Left cardiac atrium (tissue), 4 donors: ENCODE measurements around the gene PITRM1. TPM values are rescaled to one million over a fixed set of nuclear protein-coding genes. Genes with fewer than 3 reads are reported as not detected.
A peak's percentile ranks its signal among the peaks of the same experiment; 100 is the strongest.

Source experiments
- ATAC-seq, 2 donors: fragments of 200-7000 bp; cut with Tn5 transposase; one replicate each; pipeline ENCODE4 v1.9.1; 2020; ENCODE audit warnings: mild to moderate bottlenecking in 2 of 2, moderate library complexity in 2 of 2
- DNase-seq: peaks from one replicate; pipeline ENCODE4 v3.0.0-alpha.2; 2020
- intact Hi-C, 2 donors: fragments of 100-400 bp; cut with DNase I; formaldehyde crosslinking; loops; one replicate each; pipeline versions ENCODE4 v1.14.1 to v1.15.1; 2022 to 2023
- total RNA-seq, 2 donors: library from RNA; stranded (reverse); fragmentation: NEBNext Ultra II Directional; extraction: Animal tissue kit (Norgen Biotek cat#: 25700); gene quantifications; one replicate each; pipeline ENCODE4 v1.2.1, GENCODE V29; 2021
- donor health status: DM: no; HTN: yes; CAD: no.
- donor health status: DM: no; HTN: yes; CAD: no; lungs with severe emphysema.
- donor health status: DM: yes; HTN: yes; CAD: no.
- donor health status: Dilated cardiomyopathy.

The PITRM1 gene
- total RNA-seq, 2 donors from 2014 or later = 59.1 to 71.6 TPM

DNA sequence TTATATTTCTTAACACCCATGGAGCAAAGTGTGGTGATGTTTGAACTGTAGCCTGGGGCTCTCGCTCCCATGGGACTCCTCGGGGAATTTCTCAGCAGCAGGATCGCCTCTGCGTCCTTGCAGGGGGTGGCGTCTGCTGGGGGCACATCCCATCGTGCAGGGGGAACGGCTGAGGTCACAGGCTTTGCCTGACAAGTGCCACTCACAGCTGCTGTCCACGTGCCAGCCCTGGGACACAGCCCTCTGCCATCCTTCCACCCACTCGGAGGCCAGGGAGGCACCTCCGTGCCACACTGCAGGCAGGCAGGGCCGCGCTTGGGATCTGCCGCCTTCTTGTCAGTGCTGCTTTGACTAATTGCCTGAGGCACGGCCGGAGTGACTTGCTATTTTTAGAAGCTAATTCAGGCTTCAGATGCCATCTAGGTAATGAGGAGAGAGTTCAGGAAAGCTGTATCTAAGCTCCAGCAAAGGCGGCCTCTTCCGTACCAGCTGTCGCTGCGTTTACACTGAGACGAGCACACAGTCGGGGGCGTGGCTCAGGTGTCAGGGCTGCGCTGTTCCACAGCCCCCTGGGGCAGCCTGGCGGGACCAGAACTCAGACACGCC is 45.7 kb downstream of the PITRM1 start:
- ATAC-seq = peak; percentile 72 to 75
- no peak for DNase-seq
- intact Hi-C loops = no loop called here

DNA sequence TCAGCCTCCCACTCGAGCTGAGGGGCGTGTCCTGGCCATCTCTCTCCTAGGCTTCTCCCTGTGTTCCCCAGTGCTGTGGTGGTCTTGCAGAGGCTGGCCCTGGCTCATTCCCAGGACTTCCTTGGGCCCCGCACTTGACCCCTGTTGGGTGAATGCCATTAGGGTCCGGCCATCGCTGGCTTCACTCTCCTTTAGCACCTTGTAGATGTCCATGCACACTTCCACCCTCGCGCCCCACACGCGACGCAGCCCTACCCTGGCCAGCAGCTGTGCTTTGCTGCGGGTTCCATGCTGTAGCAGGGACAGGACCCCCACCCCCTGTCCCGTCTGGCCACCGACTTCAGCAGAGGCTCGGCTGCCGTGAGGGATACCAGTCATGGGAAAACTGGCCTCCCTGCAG is 46.3 kb downstream of the PITRM1 start:
- no peak for ATAC-seq
- intact Hi-C loops = no loop called here
- DNase-seq = no peak

DNA sequence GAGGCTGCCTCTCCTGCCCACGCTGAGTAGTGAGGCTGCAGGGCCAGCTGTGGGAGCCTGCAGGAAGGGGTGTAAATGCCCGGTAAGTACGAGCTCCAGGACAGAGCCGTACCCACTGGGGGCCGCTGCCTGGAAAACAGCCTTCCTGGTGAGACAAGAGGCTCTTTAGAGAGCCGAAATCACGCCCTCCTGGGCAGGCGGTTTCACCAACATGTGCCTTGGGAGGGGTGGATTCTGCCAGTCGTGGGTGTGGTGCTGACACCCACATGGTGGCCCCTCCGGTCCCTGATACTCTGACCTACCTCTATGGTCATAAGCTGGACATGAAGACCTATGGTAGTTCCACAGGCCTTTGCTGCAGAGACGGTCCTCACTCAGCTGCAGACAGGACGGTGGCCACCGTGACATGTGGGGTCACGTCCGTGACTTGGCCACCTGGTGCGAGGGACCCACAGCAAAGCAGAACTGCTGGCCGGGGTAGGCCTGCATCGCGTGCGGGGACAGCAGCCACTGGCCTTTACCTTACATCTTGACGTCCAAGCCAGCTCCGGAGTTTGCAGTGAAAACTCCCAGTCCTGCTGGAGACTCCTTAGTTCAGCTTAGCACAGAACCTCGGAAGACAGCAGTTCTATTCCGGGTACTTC is 46.9 kb downstream of the PITRM1 start:
- ATAC-seq (no peak), DNase-seq (no peak)
- intact Hi-C loops = no loop called here

DNA sequence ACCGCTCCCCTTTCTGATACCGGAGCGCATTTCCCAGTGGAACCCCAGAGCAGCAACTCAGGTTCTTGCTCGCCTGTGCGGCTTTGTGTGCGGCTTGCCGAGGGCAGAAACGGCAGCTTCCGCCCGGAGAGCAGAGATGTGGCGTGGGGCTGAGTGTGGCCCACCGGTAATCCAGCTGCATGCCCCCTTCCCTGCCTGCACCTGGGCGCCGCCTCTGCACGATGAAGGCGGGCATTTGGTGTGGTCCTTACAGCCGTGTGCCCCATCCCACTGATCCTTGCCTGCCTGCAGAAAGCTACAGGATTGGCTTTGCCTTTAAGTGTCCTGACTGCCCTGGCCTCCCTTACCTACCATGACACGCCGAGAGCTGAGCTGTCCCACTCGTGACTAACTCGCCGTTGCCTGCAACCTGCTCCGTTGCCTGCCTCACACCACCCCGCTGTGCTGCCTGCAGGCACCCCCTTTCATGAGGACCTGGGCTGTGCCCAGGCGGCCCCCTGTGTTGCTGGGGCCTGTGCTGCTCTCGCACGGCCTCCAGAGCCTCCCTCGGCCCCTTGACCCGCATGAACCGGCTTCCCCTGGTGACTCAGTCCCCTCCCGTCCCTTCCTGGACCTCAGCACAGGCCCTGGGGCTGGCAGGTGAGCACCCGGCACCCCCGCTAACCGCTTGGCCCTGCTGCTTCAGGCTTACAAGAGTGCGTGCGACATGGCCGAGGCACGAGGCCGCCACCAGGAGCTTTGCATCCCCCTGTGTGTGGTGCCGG is 48.0 kb downstream of the PITRM1 start:
- DNase-seq (no peak), ATAC-seq (no peak)
- intact Hi-C loops = no loop called here

DNA sequence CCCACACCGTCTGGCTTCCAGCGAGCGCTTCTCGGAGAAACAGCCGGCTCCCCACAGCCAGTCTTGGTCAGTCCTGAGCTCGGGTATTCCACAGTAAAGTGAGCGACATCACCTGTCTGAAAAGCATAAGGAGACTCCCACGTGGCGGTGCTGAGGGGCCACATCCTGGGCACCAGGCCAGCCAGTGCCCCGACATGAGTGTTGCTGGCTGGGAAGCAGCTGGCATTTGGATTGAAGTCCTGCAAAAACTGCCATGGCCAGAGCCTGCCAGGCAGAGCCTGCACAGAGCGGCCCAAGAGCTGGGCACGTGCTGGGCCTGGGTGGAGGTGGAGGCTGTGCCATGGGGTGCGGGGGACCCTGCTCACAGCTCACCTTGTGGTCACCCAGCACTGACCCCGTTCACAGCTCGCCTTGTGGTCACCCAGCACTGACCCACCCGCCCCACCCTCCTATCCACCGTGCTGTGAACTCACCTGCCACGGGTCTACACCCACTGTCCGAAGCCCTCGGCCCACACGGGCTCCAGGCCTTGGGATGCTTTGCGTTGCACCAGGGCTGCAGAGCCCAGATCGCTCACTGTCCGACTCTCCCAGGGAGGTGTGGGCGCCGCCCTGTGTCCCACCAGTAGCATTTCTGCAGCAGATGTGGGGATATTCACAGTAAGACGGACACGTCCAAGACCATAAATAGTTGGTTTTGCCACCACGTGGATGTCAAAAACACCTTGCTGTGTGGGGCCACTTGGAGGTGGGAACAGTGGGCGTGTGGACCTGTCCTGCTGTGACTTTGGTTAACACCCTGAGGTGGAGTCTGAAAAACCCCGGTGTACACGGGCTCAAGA is 48.8 kb downstream of the PITRM1 start:
- intact Hi-C loops = no loop called here
- ATAC-seq (peak in 1 of 2 donors; percentile 11), DNase-seq (no peak)

DNA sequence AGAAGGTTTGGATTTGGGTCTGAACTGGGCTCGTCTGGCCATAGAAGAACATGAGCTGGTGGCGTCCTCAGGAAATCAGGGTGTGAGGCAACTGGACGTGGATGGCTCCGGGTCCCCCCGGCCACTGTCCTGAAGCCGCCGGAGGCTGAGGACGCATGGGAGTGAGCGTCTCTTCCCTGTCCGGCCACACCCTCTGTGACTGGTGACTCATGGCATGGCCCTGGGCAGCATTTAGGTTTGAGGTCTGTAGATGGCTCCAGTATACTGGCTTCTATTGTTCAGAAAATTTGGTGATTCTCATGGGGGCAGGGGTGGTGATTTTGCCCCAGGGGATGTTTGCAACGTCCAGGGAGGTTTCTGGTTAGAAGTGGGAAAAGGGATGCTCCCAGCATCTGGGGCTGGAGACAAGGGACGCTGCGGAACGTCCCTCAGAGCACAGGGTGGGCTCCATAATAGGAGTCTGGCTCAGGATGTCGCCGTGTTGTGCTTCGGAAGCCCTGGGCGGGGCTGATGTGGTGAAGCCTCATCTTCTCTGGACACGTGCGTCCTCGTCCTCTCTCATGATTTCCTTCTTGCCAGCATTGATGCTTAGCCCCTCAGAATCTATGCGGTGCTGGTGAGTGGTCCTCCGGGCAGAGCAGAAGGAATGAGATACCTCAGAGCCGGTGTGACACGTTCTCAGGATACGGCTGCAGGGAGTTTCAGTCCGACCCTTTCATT is 49.9 kb downstream of the PITRM1 start:
- peak in 1 of 2 donors; percentile 15 for ATAC-seq
- no peak for DNase-seq
- intact Hi-C loops = no loop called here

DNA sequence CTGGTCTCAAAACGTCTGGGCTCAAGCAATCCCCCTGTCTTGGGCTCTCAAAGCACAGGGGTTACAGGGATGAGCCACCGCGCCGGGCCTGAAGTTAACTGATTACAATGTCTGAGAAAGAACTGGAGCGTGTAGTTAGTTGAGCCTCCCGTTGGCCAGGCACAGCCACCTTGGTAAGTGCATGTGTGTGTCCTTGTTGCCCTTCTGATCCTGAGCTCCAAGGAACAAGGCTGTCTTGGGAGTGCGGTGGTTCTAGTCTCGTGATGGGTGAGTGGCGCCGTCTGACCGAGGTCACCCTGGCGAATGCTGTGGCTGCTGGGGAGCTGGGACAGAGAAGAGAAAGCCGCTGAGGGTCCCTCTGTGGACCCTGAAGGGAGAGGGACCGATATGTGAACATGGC is 50.5 kb downstream of the PITRM1 start:
- intact Hi-C loops = no loop called here
- DNase-seq = no peak
- ATAC-seq = no peak

DNA sequence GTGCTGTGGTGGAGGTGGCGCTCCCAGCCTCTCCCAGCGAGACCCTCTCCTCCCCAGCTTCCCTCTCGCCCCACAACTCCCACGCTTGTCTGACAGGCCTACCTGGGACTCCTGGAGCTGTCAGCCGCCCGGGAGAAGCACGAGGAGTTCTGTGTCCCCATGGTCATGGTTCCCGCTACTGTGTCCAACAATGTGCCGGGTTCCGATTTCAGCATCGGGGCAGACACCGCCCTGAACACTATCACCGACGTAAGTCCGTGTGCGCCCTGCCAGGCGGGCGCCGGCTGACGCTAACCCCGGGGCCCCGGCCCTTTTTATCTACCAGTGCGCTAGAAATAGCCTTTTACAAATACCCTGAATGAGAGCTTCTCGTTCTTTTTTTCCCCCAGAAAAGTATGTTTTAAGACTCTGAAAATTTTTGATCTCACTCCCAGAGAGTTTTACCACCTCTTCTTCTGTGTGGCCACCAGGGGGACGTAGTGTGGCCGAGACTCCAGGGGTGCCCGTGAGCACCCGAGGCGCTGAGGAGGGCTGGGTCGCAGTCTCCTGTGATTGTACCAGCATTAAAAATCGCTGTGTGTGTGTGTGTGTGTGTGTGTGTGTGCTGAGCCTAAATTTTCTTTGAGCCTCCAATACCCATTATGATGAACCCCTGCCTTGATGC is 52.7 kb downstream of the PITRM1 start:
- intact Hi-C loops = no loop called here
- no peak for DNase-seq

DNA sequence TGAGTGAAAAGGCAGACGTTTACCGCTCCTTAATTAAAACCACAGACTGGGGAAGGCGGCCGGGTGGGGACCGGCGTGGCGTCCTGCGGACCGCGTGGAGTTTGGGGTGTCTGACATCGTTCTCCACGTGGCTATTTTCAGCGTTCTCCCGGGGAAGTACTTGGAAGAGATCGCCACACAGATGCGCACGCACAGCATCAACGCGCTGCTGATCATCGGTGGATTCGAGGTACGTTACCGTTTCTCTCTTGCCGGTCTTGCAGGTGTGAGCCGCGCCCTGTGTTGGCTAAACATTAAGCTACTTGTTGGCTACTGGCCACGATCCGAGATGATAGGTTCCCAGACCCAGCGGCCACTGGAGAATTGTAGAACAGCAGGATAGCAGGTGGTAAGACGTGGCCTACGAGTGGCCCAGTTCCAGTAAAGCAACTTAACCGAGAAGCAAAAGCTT is 53.9 kb downstream of the PITRM1 start:
- intact Hi-C loops = no loop called here
- DNase-seq = no peak
- no peak for ATAC-seq

More for the DNA sequence above, 52.7 kb downstream of the PITRM1 start:
- ATAC-seq = peak; percentile 14 to 51

DNA sequence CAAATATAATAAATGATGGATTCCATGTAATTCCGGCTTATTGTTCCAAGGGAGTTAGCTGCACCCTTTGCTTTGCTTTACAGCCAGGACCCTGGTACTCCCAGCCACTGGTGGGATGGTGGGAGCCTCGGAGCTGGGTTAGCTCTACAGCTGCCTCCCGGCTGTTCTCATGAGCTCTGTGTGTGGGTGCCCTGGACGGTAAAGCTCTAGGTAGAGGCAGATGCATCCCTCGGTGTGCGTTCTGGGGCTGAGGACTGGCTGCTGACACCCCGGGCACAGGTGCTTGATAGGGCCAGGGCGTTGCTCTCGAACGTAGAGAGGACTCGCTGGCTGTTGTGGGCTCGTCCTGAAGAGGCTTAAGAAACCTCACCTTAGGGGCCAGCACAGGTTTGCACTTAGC is 55.1 kb downstream of the PITRM1 start:
- no peak for DNase-seq

DNA sequence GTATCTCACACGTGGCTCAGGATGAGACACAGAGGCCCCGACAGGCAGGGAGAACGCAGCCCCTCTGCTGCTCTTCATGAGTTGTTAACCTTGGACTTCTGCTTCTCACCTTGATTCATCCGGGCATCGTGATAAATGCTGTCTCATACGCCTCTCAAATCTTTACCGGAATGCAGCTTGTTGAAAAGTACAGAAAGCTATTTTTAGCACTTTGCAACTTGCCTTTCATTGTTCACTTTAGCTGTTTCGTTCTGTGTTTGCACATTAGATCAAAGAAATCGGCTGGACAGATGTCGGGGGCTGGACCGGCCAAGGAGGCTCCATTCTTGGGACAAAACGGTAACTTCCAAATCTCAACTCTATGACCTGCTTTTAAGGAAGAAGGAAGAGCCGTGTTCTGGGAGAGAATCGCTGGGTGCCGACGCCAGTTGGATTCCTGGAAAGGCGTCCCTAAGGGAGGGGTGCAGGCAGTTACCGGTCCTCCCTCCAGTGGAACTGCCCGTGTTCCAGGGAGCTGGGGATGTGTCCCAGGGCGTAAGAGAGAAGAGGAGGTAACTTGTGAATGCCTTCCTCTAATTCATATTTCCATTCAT is 56.0 kb downstream of the PITRM1 start:
- DNase-seq (no peak), ATAC-seq (no peak)
- intact Hi-C loops = no loop called here

More for the DNA sequence above, 55.1 kb downstream of the PITRM1 start:
- intact Hi-C loops = no loop called here
- no peak for ATAC-seq

DNA sequence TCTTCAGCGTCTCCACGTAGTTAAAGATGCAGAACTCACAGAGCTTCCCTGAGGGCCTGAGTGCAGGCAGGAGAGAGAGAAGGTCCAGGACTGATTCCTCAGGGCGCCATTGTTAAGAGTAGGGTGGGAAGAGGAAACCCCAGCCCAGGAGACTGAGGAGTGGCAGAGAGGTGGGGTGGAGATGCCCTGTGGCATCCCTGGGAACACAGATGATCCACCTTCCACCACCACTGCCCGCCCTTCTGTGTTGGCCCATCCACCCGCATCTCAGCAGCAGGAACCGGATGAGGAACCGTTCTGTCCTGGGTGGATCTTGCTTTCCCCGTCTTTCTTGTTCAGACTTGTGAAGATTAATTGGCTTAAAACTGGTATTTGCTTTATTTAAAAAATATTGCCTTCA is 56.9 kb downstream of the PITRM1 start:
- intact Hi-C loops = no loop called here
- ATAC-seq = no peak

DNA sequence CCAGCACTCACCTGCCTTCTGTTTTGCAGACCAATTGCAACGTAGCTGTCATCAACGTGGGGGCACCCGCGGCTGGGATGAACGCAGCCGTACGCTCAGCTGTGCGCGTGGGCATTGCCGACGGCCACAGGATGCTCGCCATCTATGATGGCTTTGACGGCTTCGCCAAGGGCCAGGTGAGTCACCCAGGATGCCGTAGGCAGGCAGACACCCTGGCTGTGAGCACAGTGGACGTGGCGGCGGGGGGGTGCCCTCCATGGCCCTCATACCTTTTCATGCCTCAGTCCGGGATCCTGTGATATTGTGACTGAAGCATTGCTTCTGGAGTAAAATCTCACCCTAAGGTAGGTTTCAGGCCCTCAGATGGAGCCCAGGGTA is 59.2 kb downstream of the PITRM1 start:
- ATAC-seq (no peak), DNase-seq (no peak)
- intact Hi-C loops = no loop called here

More for the DNA sequence above, 56.9 kb downstream of the PITRM1 start:
- DNase-seq = no peak

DNA sequence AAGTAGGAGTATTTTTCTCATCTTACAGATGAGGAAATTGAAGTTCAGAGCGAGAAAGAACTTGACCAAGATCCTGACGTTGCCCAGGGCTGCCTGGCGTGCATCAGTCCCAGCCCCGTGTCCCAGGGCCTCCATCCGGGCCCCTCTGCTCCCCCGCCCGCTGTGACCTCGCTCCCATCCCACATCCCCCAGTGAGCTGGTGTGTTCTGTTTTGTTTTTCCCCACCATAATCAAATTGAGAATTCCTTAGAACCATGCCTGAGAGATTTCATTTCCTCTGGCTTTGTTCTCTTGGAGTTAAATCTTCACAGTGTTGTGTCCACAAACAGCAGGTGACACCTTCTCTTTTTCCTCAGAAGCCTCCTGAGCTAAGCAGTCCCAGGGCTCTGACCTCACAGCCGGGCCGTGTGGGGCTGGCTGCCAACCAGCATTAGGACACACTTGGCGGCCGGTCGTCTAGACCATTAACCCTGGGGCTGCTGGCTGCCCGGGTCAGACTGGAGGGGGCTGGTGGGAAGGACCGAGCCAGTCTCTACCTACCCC is 60.9 kb downstream of the PITRM1 start:
- DNase-seq (no peak), ATAC-seq (peak; percentile 46 to 62)
- intact Hi-C loops = no loop called here

DNA sequence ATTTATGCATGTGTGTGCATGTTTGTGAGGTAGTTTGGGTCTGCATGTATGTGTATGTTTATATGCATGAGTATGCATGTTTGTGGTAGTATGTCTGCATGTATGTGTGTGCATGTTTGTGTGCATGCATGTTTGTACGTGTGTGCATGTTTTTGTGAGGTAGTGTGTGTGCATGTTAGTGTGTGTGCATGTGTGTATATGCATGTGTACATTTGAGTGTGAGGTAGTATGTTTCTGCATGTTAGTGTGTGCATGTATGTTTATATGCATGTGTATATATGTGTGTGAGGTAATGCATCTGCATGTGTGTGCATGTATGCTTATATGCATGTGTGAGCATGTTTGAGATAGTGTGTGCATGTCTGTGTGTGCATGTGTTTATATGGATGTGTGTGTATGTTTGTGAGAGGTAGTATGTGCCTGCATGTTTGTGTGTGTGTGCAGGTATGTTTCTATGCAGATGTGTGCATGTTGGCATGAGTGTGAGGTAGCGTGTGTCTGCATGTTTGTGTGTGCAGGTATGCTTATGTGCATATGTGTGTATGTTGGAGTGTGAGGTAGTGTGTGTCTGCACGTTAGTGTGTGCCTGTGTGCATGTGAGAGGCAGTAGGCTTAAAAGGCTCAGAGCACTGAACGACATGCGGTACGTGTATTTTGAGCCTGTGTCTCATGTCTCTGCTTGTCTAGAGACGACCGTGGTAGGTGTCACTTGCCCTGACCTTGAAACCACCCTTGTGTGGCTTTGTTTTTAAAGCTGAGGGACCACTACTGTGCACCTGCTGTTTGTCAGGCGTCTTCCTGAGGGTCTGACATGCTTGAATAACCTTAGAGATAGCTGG is 61.6 kb downstream of the PITRM1 start:
- ATAC-seq = no peak
- intact Hi-C loops = no loop called here
- DNase-seq = no peak

DNA sequence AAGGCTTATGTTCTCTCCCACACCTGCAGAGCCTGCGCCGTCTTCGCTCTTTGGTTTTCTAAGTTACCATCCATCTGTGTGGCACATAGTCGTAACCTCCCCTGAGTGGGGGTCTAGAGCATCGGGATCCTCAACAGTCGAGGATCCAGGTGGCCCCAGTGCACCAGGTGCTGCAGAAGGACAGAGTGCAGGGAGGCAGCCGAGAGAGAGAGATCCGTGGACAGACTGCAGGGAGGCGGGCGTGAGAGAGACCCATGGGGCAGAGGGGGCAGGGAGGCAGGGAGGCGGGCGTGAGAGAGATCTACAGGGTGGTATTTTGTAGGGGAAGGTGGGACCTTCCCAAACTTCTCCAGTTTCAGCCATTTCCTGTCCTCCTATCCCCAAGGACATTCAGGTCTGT is 62.9 kb downstream of the PITRM1 start:
- intact Hi-C loops = no loop called here
- ATAC-seq (no peak), DNase-seq (no peak)

DNA sequence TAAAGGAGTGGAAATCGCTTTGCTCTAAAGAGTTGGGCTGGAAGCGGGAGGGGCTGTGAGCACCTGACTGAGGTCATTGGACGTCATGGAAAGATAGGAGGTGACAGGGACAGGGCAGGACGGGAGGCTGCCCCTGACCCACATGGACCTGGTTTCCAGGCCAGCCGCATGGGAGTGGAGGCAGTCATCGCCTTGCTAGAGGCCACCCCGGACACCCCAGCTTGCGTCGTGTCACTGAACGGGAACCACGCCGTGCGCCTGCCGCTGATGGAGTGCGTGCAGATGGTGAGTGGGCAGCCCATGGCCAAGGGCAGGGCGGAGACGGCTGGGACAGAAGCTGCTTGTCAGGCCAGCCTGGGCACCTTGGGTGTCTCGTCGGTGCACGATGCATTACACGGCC is 63.4 kb downstream of the PITRM1 start:
- intact Hi-C loops = no loop called here
- DNase-seq (no peak), ATAC-seq (no peak)
